Measurements from ENCODE around the gene PARP3.

DNA sequence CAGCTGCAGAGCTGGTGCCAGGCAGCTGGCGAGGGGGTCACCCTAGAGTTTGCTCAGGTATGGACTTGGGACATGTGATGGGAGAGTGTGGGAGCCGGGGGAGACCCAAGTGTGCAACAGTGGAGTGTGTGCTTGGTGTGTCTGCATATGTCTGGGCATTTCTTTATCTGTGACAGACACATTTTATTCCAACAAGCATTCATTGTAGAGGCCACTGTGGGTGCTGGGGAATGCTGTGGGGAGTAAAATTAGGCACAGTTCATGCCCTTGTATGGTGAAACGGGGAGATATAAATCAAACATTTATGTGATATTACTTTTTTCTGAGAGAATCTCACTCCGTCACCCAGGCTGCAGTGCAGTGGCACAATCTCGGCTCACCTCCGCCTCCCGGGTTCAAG, 45.4 kb downstream of the PARP3 start:
- TF ChIP-seq, protein P1, sequence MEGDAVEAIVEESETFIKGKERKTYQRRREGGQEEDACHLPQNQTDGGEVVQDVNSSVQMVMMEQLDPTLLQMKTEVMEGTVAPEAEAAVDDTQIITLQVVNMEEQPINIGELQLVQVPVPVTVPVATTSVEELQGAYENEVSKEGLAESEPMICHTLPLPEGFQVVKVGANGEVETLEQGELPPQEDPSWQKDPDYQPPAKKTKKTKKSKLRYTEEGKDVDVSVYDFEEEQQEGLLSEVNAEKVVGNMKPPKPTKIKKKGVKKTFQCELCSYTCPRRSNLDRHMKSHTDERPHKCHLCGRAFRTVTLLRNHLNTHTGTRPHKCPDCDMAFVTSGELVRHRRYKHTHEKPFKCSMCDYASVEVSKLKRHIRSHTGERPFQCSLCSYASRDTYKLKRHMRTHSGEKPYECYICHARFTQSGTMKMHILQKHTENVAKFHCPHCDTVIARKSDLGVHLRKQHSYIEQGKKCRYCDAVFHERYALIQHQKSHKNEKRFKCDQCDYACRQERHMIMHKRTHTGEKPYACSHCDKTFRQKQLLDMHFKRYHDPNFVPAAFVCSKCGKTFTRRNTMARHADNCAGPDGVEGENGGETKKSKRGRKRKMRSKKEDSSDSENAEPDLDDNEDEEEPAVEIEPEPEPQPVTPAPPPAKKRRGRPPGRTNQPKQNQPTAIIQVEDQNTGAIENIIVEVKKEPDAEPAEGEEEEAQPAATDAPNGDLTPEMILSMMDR (IDR thresholded peaks at IDR 0.05), result no peak
- TF ChIP-seq POLR2A (IDR thresholded peaks at IDR 0.05), result no peak
